SU-DHL-6 (cell line): ENCODE data around the gene ARFGEF3.

ENCODE experiments used
- CTCF ChIP-seq: fragments of 200-600 bp; sonication (generic); IDR thresholded peaks from one replicate; pipeline ENCODE4 v1.5.1; 2017; ENCODE audit warnings: antibody characterized with exemption, mild to moderate bottlenecking, low read length, moderate library complexity; ENCODE audit not compliant: insufficient read depth, poor library complexity, severe bottlenecking
- EZH2phosphoT487 ChIP-seq: fragments of 200-600 bp; sonication (generic), shearing (Covaris generic); conservative IDR thresholded peaks from 2 replicates; pipeline ENCODE4 v1.6.1; 2018; ENCODE audit warnings: mild to moderate bottlenecking, antibody characterized with exemption, low read length, moderate library complexity, mixed read lengths

GRCh38 chr6:138343112-138343511 is 181.4 kb downstream of the ARFGEF3 start:
- TF ChIP-seq CTCF = no peak
- TF ChIP-seq EZH2phosphoT487 = no peak
